ENCODE measurements around the gene S100A2. TPM values are rescaled to one million over a fixed set of nuclear protein-coding genes. Genes with fewer than 3 reads are reported as not detected.

The S100A2 gene
- total and polyA plus RNA-seq, 2 of the 13 experiments (the other 11 are each of a cell fraction or from before 2014, with no cell fraction given) = 1.2 TPM

DNA sequence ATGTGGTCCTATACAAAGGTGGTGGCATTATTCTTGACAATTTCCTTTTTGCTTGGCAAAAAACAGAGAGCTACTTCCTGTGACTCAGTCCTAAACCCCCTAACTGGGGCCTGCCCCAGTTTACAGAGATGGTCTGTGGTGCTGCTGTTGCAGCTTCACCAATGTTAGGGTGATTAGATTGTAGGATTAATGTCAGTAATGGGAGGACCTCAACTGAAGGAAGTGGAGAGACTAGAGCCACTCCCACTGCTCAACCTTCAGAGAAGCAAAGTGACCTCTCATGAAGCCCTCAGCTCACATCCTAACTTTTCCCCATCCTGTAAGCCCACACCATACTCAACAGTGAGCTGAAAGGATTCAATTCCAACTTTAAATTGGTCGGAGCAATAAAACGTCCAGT is 33.5 kb downstream of the S100A2 start:
- Histone ChIP-seq H4K20me1 (ENCODE audit: insufficient read depth, low read length) (no peaks in the 10 kb centered on the region), H3K9ac (ENCODE audit: insufficient read depth, low read depth, low read length) (no peak overlapping the region), H3K4me3 (replicated peaks in 1 of 3; ENCODE audit: insufficient read depth in 1 of 3, low read depth in 2 of 3, low read length in 3 of 3) (no peak overlapping the region; a peak in 1 of 6 replicates), H3K36me3 (replicated peaks in 1 of 2; ENCODE audit: control insufficient read depth in 1 of 2, insufficient read depth in 2 of 2, low read length in 2 of 2) (no peaks in the 10 kb centered on the region), H3K79me2 (ENCODE audit: insufficient read depth, low read length) (no peaks in the 10 kb centered on the region), H3K27ac (ENCODE audit: extremely low read length, insufficient read depth, low read length) (no peak overlapping the region), H3K4me1 (ENCODE audit: insufficient read depth, low read length) (peaks cover 54% of the 10 kb centered on the region), H3K27me3 (ENCODE audit: control insufficient read depth in 1 of 2, insufficient read depth in 2 of 2, low read length in 2 of 2) (no peaks in the 10 kb centered on the region; a peak in 1 of 5 replicates), H3K9me3 (ENCODE audit: low read length) (no peaks in the 10 kb centered on the region), H2AFZ (ENCODE audit: low read length) (no peak overlapping the region), H3K4me2 (ENCODE audit: low read depth, low read length) (peak overlapping the region; percentile 83; the same call in 1 of the 2 replicates)
- 4% methylated on average over 2 of the region's 2 CpGs for WGBS (ENCODE audit: low lambda C conversion rate)
- DNase-seq (ENCODE audit: low spot score) (no peak), ATAC-seq (no peak), FAIRE-seq (no peak)
- in situ Hi-C loops (cut with HindIII; ENCODE audit: extremely low pct_ligation_motif_present, low pct_unique_long_range_greater_than_20kb) (loop anchor here (5.0 kb wide), 1 partner anchor 35 kb away; the partner anchor contains the start of gene S100A2), intact Hi-C loops (cut with micrococcal nuclease; ENCODE audit: unreplicated experiment) (no loop called here)
- ChIA-PET CTCF (ENCODE audit: low intra/inter-chr PET ratio, low total read pairs) (interaction anchor here (1.3 to 2.8 kb wide), 4 partner anchors 21 to 95 kb away, joined by 5 to 42 read pairs (median 6); partner anchors contain the start of gene S100A13), POLR2A (interaction anchor here (1.6 to 6.6 kb wide), 4 partner anchors 12 to 101 kb away, joined by 5 to 49 read pairs (median 18); partner anchors contain the start of genes CHTOP and S100A2)
- BruUV-seq (replicated peaks) = no TSS peak
- TF ChIP-seq ZNF484 (CRISPR knock-in tag; IDR thresholded peaks at IDR 0.05; ENCODE audit: borderline replicate concordance, low read depth) (no peak), CENPX (CRISPR knock-in tag; IDR thresholded peaks at IDR 0.05) (no peak), PAXIP1 (CRISPR knock-in tag; conservative IDR thresholded peaks at IDR 0.05) (no peak), POLR2A (IDR thresholded peaks at IDR 0.05; ENCODE audit: insufficient read depth in 1 of 2, low read depth in 2 of 2, low read length in 2 of 2) (no peak), ZBTB20 (CRISPR knock-in tag; IDR thresholded peaks at IDR 0.05; ENCODE audit: borderline replicate concordance, low read depth) (no peak), JARID2 (CRISPR knock-in tag; IDR thresholded peaks at IDR 0.05; ENCODE audit: insufficient replicate concordance) (no peak), ZNF724P (CRISPR knock-in tag; IDR thresholded peaks at IDR 0.05; ENCODE audit: borderline replicate concordance) (no peak), HIVEP1 (CRISPR knock-in tag; IDR thresholded peaks at IDR 0.05) (no peak), SMAD9 (CRISPR knock-in tag; IDR thresholded peaks at IDR 0.05) (no peak), ZNF33B (CRISPR knock-in tag; IDR thresholded peaks at IDR 0.05) (no peak), FOXA3 (CRISPR knock-in tag; IDR thresholded peaks at IDR 0.05) (no peak), STAT5B (CRISPR knock-in tag; IDR thresholded peaks at IDR 0.05) (no peak), ATAD3A (CRISPR knock-in tag; IDR thresholded peaks at IDR 0.05) (no peak)
- TF ChIP-seq, protein P1, sequence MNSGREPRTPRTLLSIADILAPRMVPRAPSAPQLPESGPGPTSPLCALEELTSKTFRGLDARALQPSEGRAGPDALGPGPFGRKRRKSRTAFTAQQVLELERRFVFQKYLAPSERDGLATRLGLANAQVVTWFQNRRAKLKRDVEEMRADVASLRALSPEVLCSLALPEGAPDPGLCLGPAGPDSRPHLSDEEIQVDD (CRISPR knock-in tag; IDR thresholded peaks at IDR 0.05; ENCODE audit: borderline replicate concordance) = no peak
- TF ChIP-seq, protein P2, sequence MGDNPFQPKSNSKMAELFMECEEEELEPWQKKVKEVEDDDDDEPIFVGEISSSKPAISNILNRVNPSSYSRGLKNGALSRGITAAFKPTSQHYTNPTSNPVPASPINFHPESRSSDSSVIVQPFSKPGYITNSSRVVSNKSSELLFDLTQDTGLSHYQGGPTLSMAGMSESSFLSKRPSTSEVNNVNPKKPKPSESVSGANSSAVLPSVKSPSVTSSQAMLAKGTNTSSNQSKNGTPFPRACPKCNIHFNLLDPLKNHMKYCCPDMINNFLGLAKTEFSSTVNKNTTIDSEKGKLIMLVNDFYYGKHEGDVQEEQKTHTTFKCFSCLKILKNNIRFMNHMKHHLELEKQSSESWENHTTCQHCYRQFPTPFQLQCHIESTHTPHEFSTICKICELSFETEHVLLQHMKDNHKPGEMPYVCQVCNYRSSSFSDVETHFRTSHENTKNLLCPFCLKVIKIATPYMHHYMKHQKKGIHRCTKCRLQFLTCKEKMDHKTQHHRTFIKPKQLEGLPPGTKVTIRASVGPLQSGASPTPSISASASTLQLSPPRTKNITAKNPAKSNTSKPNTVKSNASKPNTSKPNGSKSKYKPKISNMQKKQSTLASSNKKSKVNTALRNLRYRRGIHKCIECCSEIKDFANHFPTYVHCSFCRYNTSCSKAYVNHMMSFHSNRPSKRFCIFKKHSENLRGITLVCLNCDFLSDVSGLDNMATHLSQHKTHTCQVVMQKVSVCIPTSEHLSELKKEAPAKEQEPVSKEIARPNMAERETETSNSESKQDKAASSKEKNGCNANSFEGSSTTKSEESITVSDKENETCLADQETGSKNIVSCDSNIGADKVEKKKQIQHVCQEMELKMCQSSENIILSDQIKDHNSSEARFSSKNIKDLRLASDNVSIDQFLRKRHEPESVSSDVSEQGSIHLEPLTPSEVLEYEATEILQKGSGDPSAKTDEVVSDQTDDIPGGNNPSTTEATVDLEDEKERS (CRISPR knock-in tag; IDR thresholded peaks at IDR 0.05) = no peak
- TF ChIP-seq, protein P3, sequence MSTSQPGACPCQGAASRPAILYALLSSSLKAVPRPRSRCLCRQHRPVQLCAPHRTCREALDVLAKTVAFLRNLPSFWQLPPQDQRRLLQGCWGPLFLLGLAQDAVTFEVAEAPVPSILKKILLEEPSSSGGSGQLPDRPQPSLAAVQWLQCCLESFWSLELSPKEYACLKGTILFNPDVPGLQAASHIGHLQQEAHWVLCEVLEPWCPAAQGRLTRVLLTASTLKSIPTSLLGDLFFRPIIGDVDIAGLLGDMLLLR (CRISPR knock-in tag; IDR thresholded peaks at IDR 0.05) = no peak

Measured in HepG2 (cell line).